ENCODE measurements around the gene NCAN. TPM values are rescaled to one million over a fixed set of nuclear protein-coding genes. Genes with fewer than 3 reads are reported as not detected.

Gene NCAN
- total and polyA plus RNA-seq, 2 of the 13 experiments (the other 11 are each of a cell fraction or from before 2014, with no cell fraction given): not detected

DNA sequence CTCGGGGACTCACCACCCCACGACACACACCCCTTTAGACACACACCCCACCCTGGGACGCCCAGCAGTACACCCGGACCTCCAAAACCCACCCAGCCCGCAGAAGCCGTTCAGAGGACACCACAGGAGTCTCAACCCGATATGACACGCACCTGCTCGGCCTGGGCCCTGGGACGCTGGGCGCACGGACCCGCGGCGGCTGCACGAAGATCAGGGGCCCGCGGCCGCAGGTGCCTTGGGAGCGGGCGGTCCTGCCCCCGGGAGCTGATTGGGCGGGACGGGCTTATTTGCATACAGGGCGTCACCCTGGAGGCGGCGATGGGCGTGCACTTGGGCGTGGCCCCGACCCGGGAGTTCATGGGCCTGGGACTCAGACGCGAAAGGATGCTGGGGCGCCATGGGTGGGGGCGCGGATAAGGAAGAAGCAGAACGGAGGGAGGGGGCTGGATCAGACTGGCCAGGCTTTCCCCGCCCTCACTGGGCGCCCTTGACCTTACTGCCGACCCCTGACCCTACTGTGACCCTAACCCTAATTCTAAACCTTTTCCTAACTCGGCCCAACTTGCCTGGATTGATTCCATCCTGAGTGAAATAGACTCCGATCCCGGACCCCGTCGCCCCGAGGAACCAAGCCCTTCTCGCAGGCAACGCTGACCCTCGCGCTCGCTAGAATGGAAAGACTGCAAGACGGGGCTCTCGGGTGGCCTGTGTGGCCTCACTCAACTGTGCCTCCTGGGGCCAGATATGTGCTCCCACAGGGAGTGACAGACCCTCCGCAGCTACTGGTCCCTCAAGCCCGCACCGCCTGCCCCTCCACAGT, 41.5 kb upstream of the NCAN start, which contains the start of gene MEF2B (continued):
- TF ChIP-seq, protein P1, sequence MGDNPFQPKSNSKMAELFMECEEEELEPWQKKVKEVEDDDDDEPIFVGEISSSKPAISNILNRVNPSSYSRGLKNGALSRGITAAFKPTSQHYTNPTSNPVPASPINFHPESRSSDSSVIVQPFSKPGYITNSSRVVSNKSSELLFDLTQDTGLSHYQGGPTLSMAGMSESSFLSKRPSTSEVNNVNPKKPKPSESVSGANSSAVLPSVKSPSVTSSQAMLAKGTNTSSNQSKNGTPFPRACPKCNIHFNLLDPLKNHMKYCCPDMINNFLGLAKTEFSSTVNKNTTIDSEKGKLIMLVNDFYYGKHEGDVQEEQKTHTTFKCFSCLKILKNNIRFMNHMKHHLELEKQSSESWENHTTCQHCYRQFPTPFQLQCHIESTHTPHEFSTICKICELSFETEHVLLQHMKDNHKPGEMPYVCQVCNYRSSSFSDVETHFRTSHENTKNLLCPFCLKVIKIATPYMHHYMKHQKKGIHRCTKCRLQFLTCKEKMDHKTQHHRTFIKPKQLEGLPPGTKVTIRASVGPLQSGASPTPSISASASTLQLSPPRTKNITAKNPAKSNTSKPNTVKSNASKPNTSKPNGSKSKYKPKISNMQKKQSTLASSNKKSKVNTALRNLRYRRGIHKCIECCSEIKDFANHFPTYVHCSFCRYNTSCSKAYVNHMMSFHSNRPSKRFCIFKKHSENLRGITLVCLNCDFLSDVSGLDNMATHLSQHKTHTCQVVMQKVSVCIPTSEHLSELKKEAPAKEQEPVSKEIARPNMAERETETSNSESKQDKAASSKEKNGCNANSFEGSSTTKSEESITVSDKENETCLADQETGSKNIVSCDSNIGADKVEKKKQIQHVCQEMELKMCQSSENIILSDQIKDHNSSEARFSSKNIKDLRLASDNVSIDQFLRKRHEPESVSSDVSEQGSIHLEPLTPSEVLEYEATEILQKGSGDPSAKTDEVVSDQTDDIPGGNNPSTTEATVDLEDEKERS (CRISPR knock-in tag; IDR thresholded peaks at IDR 0.05): no peak
- TF ChIP-seq, protein P2, sequence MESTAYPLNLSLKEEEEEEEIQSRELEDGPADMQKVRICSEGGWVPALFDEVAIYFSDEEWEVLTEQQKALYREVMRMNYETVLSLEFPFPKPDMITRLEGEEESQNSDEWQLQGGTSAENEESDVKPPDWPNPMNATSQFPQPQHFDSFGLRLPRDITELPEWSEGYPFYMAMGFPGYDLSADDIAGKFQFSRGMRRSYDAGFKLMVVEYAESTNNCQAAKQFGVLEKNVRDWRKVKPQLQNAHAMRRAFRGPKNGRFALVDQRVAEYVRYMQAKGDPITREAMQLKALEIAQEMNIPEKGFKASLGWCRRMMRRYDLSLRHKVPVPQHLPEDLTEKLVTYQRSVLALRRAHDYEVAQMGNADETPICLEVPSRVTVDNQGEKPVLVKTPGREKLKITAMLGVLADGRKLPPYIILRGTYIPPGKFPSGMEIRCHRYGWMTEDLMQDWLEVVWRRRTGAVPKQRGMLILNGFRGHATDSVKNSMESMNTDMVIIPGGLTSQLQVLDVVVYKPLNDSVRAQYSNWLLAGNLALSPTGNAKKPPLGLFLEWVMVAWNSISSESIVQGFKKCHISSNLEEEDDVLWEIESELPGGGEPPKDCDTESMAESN (CRISPR knock-in tag; conservative IDR thresholded peaks at IDR 0.05): 0 out of 2 replicates have a peak, but pooled peaks have one; percentile 60
- TF ChIP-seq, protein P3, sequence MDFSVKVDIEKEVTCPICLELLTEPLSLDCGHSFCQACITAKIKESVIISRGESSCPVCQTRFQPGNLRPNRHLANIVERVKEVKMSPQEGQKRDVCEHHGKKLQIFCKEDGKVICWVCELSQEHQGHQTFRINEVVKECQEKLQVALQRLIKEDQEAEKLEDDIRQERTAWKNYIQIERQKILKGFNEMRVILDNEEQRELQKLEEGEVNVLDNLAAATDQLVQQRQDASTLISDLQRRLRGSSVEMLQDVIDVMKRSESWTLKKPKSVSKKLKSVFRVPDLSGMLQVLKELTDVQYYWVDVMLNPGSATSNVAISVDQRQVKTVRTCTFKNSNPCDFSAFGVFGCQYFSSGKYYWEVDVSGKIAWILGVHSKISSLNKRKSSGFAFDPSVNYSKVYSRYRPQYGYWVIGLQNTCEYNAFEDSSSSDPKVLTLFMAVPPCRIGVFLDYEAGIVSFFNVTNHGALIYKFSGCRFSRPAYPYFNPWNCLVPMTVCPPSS (IDR thresholded peaks at IDR 0.05): no peak
- TF ChIP-seq MIXL1 (CRISPR knock-in tag; IDR thresholded peaks at IDR 0.05) (no peak), IKZF1 (IDR thresholded peaks at IDR 0.05) (no peak), PITX1 (CRISPR knock-in tag; IDR thresholded peaks at IDR 0.05) (peak; percentile 28; the same call in 1 of the 2 replicates), HOXD1 (CRISPR knock-in tag; IDR thresholded peaks at IDR 0.05) (no peak), SP1 (IDR thresholded peaks at IDR 0.05) (no peak), SP1 (CRISPR knock-in tag; IDR thresholded peaks at IDR 0.05) (peak; percentile 85), POLR2G (IDR thresholded peaks at IDR 0.05; ENCODE audit: low read depth, low read length) (peak; percentile 67), ZBTB20 (CRISPR knock-in tag; IDR thresholded peaks at IDR 0.05; ENCODE audit: borderline replicate concordance, low read depth) (no peak), ZSCAN21 (CRISPR knock-in tag; IDR thresholded peaks at IDR 0.05; ENCODE audit: borderline replicate concordance) (no peak), NFIB (CRISPR knock-in tag; IDR thresholded peaks at IDR 0.05; ENCODE audit: borderline replicate concordance) (no peak)
- TF ChIP-seq, protein P4, sequence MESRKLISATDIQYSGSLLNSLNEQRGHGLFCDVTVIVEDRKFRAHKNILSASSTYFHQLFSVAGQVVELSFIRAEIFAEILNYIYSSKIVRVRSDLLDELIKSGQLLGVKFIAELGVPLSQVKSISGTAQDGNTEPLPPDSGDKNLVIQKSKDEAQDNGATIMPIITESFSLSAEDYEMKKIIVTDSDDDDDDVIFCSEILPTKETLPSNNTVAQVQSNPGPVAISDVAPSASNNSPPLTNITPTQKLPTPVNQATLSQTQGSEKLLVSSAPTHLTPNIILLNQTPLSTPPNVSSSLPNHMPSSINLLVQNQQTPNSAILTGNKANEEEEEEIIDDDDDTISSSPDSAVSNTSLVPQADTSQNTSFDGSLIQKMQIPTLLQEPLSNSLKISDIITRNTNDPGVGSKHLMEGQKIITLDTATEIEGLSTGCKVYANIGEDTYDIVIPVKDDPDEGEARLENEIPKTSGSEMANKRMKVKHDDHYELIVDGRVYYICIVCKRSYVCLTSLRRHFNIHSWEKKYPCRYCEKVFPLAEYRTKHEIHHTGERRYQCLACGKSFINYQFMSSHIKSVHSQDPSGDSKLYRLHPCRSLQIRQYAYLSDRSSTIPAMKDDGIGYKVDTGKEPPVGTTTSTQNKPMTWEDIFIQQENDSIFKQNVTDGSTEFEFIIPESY (CRISPR knock-in tag; IDR thresholded peaks at IDR 0.05): no peak
- TF ChIP-seq, protein P5, sequence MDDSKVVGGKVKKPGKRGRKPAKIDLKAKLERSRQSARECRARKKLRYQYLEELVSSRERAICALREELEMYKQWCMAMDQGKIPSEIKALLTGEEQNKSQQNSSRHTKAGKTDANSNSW (CRISPR knock-in tag; IDR thresholded peaks at IDR 0.05; ENCODE audit: borderline replicate concordance): no peak
- TF ChIP-seq, protein P6, sequence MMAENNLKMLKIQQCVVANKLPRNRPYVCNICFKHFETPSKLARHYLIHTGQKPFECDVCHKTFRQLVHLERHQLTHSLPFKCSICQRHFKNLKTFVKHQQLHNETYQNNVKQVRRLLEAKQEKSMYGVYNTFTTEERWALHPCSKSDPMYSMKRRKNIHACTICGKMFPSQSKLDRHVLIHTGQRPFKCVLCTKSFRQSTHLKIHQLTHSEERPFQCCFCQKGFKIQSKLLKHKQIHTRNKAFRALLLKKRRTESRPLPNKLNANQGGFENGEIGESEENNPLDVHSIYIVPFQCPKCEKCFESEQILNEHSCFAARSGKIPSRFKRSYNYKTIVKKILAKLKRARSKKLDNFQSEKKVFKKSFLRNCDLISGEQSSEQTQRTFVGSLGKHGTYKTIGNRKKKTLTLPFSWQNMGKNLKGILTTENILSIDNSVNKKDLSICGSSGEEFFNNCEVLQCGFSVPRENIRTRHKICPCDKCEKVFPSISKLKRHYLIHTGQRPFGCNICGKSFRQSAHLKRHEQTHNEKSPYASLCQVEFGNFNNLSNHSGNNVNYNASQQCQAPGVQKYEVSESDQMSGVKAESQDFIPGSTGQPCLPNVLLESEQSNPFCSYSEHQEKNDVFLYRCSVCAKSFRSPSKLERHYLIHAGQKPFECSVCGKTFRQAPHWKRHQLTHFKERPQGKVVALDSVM (CRISPR knock-in tag; IDR thresholded peaks at IDR 0.05): no peak
- TF ChIP-seq, protein P7, sequence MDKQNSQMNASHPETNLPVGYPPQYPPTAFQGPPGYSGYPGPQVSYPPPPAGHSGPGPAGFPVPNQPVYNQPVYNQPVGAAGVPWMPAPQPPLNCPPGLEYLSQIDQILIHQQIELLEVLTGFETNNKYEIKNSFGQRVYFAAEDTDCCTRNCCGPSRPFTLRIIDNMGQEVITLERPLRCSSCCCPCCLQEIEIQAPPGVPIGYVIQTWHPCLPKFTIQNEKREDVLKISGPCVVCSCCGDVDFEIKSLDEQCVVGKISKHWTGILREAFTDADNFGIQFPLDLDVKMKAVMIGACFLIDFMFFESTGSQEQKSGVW (CRISPR knock-in tag; IDR thresholded peaks at IDR 0.05; ENCODE audit: borderline replicate concordance): no peak

All from HepG2 (cell line).